Measurements from ENCODE around the gene ATG4A.

GRCh38 chrX:108178143-108178498, 86.5 kb downstream of the ATG4A start:
- TF ChIP-seq CTCF (IDR thresholded peaks at IDR 0.05; ENCODE audit: control extremely low read depth in 1 of 3, insufficient read depth in 1 of 3, low read depth in 1 of 3, low read length in 3 of 3), result no peak
- no peak for TF ChIP-seq GABPA (IDR thresholded peaks at IDR 0.05; ENCODE audit: borderline replicate concordance, insufficient read depth, low read length)
- TF ChIP-seq POLR2A (IDR thresholded peaks at IDR 0.05; ENCODE audit: control extremely low read depth in 1 of 2, low read depth in 2 of 2, low read length in 2 of 2), result no peak
- no peak for TF ChIP-seq ZNF274 (IDR thresholded peaks at IDR 0.05; ENCODE audit: borderline replicate concordance, extremely low read depth, low read length)
- no peak for TF ChIP-seq GTF2F1 (IDR thresholded peaks at IDR 0.05; ENCODE audit: borderline replicate concordance, low read depth, low read length)
- no peak for TF ChIP-seq SIN3A (conservative IDR thresholded peaks at IDR 0.05 in 1 of 2, IDR thresholded peaks at IDR 0.05 in 1 of 2; ENCODE audit: low read depth in 1 of 2, low read length in 2 of 2)
- no peak for TF ChIP-seq CBX8 (IDR thresholded peaks at IDR 0.05; ENCODE audit: borderline replicate concordance, low read depth, low read length)
- no peak for TF ChIP-seq SP4 (IDR thresholded peaks at IDR 0.05; ENCODE audit: low read length)
- no peak for TF ChIP-seq SUZ12 (IDR thresholded peaks at IDR 0.05; ENCODE audit: low read length)

All from H1 (cell line).